ENCODE measurements around the gene AMIGO2. TPM values are rescaled to one million over a fixed set of nuclear protein-coding genes. Genes with fewer than 3 reads are reported as not detected.

The AMIGO2 gene
- total RNA-seq, 1 experiment from 2014 or later = 16.7 TPM

GRCh38 chr12:47091009-47091408, 11.2 kb upstream of the AMIGO2 start:
- H3K27ac ChIP-seq (ENCODE audit: low read depth, low read length, poor library complexity, severe bottlenecking) = no peak overlapping the region
- intact Hi-C loops (cut with micrococcal nuclease; ENCODE audit: unreplicated experiment) = no loop called here
- TF ChIP-seq CTCF (conservative IDR thresholded peaks at IDR 0.05; ENCODE audit: low read depth, low read length) (no peak), EZH2 (IDR thresholded peaks at IDR 0.05; ENCODE audit: borderline replicate concordance, low read depth, low read length, poor library complexity, severe bottlenecking) (no peak)
- no peaks in the 10 kb centered on the region for H3K9me3 ChIP-seq (ENCODE audit: low read depth, low read length, poor library complexity, severe bottlenecking)
- ChIA-PET POLR2A (ENCODE audit: low non-redundant PET) (no interaction called here), CTCF (no interaction called here)
- H3K36me3 ChIP-seq (ENCODE audit: insufficient read depth, low read length, poor library complexity, severe bottlenecking) = no peaks in the 10 kb centered on the region
- DNase-seq (ENCODE audit: low spot score) = no peak
- H3K4me1 ChIP-seq (ENCODE audit: insufficient read depth, low read length, poor library complexity, severe bottlenecking) = peaks cover 25% of the 10 kb centered on the region
- no peaks in the 10 kb centered on the region for H3K27me3 ChIP-seq (replicated peaks; ENCODE audit: insufficient read depth, low read depth, low read length, poor library complexity)
- no TSS peak for BruUV-seq (replicated peaks)
- H3K4me3 ChIP-seq (ENCODE audit: low read depth, low read length, poor library complexity, severe bottlenecking) = no peak overlapping the region

- CTCF ChIA-PET = interaction anchor here (0.7 kb wide), 1 partner anchor 518 kb away, joined by 3 read pairs; no protein-coding TSS in a partner anchor
- H3K27ac ChIP-seq (ENCODE audit: low read depth, low read length, poor library complexity, severe bottlenecking) = no peak overlapping the region
These were observed 8.5 kb upstream of the AMIGO2 start for GRCh38 chr12:47088021-47088944.

GRCh38 chr12:47087088-47087688, 7.4 kb upstream of the AMIGO2 start:
- BruUV-seq (replicated peaks) = no TSS peak
- peaks cover 61% of the 10 kb centered on the region for H3K4me1 ChIP-seq (ENCODE audit: insufficient read depth, low read length, poor library complexity, severe bottlenecking)
- no peaks in the 10 kb centered on the region for H3K27me3 ChIP-seq (replicated peaks; ENCODE audit: insufficient read depth, low read depth, low read length, poor library complexity)
- H3K4me3 ChIP-seq (ENCODE audit: low read depth, low read length, poor library complexity, severe bottlenecking) = no peak overlapping the region
- H3K36me3 ChIP-seq (ENCODE audit: insufficient read depth, low read length, poor library complexity, severe bottlenecking) = no peaks in the 10 kb centered on the region
- intact Hi-C loops (cut with micrococcal nuclease; ENCODE audit: unreplicated experiment) = no loop called here
- TF ChIP-seq CTCF (conservative IDR thresholded peaks at IDR 0.05; ENCODE audit: low read depth, low read length) (no peak), EZH2 (IDR thresholded peaks at IDR 0.05; ENCODE audit: borderline replicate concordance, low read depth, low read length, poor library complexity, severe bottlenecking) (no peak)
- H3K27ac ChIP-seq (ENCODE audit: low read depth, low read length, poor library complexity, severe bottlenecking) = peak overlapping the region; percentile 76
- H3K9me3 ChIP-seq (ENCODE audit: low read depth, low read length, poor library complexity, severe bottlenecking) = no peaks in the 10 kb centered on the region
- ChIA-PET POLR2A (ENCODE audit: low non-redundant PET) (no interaction called here), CTCF (no interaction called here)
- DNase-seq (ENCODE audit: low spot score) = no peak

More at GRCh38 chr12:47088021-47088944, 8.5 kb upstream of the AMIGO2 start:
- Histone ChIP-seq H3K36me3 (ENCODE audit: insufficient read depth, low read length, poor library complexity, severe bottlenecking) (no peaks in the 10 kb centered on the region), H3K27me3 (replicated peaks; ENCODE audit: insufficient read depth, low read depth, low read length, poor library complexity) (no peaks in the 10 kb centered on the region), H3K9me3 (ENCODE audit: low read depth, low read length, poor library complexity, severe bottlenecking) (no peaks in the 10 kb centered on the region), H3K4me3 (ENCODE audit: low read depth, low read length, poor library complexity, severe bottlenecking) (no peak overlapping the region), H3K4me1 (ENCODE audit: insufficient read depth, low read length, poor library complexity, severe bottlenecking) (peaks cover 51% of the 10 kb centered on the region)
- intact Hi-C loops (cut with micrococcal nuclease; ENCODE audit: unreplicated experiment) = no loop called here
- no peak for DNase-seq (ENCODE audit: low spot score)
- TF ChIP-seq CTCF (conservative IDR thresholded peaks at IDR 0.05; ENCODE audit: low read depth, low read length) (no peak), EZH2 (IDR thresholded peaks at IDR 0.05; ENCODE audit: borderline replicate concordance, low read depth, low read length, poor library complexity, severe bottlenecking) (no peak)
- POLR2A ChIA-PET (ENCODE audit: low non-redundant PET) = no interaction called here
- BruUV-seq (replicated peaks) = no TSS peak

All from A673 (cell line).